Lower lobe of right lung (tissue), 2 donors: ENCODE data around the gene MFN2. TPM values are rescaled to one million over a fixed set of nuclear protein-coding genes. Genes with fewer than 3 reads are reported as not detected.
"Not testable (repeated sequence)": the region's sequence is repeated elsewhere in the genome, so short reads cannot be mapped to it uniquely, and the experiment has no call there.

ENCODE experiments used
- ATAC-seq, 2 donors: fragments of 200-7000 bp; cut with Tn5 transposase; one replicate each; pipeline ENCODE4 v1.9.1; 2020 to 2022; ENCODE audit warnings: mild to moderate bottlenecking in 2 of 2, moderate library complexity in 2 of 2
- DNase-seq: peaks from one replicate; pipeline ENCODE4 v3.0.0-alpha.2; 2020
- H3K27ac ChIP-seq: fragments of 200-600 bp; one replicate; pipeline ENCODE4 v1.8.0; 2022
- H3K27me3 ChIP-seq: fragments of 200-600 bp; one replicate; pipeline ENCODE4 v1.8.0; 2022; ENCODE audit warnings: low read depth
- H3K36me3 ChIP-seq: fragments of 200-600 bp; one replicate; pipeline ENCODE4 v1.8.0; 2022; ENCODE audit warnings: mild to moderate bottlenecking
- H3K4me1 ChIP-seq: fragments of 200-600 bp; one replicate; pipeline ENCODE4 v1.8.0; 2022
- H3K4me3 ChIP-seq: fragments of 200-600 bp; one replicate; pipeline ENCODE4 v1.8.0; 2022; ENCODE audit warnings: mild to moderate bottlenecking
- H3K9me3 ChIP-seq: fragments of 200-600 bp; one replicate; pipeline ENCODE4 v1.8.0; 2022
- CTCF ChIP-seq: fragments of 200-600 bp; IDR thresholded peaks from one replicate; pipeline ENCODE4 v1.8.0; 2022; ENCODE audit warnings: antibody characterized with exemption, mild to moderate bottlenecking
- intact Hi-C: fragments of 100-400 bp; cut with DNase I; formaldehyde crosslinking; loops from one replicate; pipeline ENCODE4 v1.11.0; 2022
- total RNA-seq: library from RNA; stranded (reverse); fragmentation: NEBNext Ultra II Directional; extraction: Animal tissue kit (Norgen Biotek cat#: 25700); gene quantifications from one replicate; pipeline ENCODE4 v1.2.1, GENCODE V29; 2021
- donor health status: DM: no; HTN: yes; CAD: no; lungs with severe emphysema.

MFN2 gene
- total RNA-seq, 1 donor from 2014 or later, result 72.2 TPM

GRCh38 chr1:12001996-12002493, 21.8 kb downstream of the MFN2 start:
- intact Hi-C loops, result no loop called here
- Histone ChIP-seq H3K4me1 (no peaks in the 10 kb centered on the region), H3K9me3 (no peaks in the 10 kb centered on the region), H3K27me3 (no peaks in the 10 kb centered on the region), H3K27ac (no peak overlapping the region), H3K4me3 (no peak overlapping the region), H3K36me3 (peaks cover 100% of the 10 kb centered on the region)
- DNase-seq (no peak), ATAC-seq (no peak)
- TF ChIP-seq CTCF, result no peak

- no peak for DNase-seq
- no peak for TF ChIP-seq CTCF
- intact Hi-C loops, result no loop called here
- no peak for ATAC-seq
- Histone ChIP-seq H3K9me3 (no peaks in the 10 kb centered on the region), H3K27ac (no peak overlapping the region), H3K27me3 (no peaks in the 10 kb centered on the region), H3K36me3 (peaks cover 90% of the 10 kb centered on the region), H3K4me3 (no peak overlapping the region), H3K4me1 (no peaks in the 10 kb centered on the region)
Observed at GRCh38 chr1:12003762-12004161, 23.5 kb downstream of the MFN2 start.

GRCh38 chr1:12005488-12006166, 25.4 kb downstream of the MFN2 start:
- no peak for DNase-seq
- no peak for ATAC-seq

GRCh38 chr1:12006167-12006921, 26.1 kb downstream of the MFN2 start:
- peaks cover 87% of the 10 kb centered on the region for H3K36me3 ChIP-seq
- no peak for TF ChIP-seq CTCF
- no peak for DNase-seq
- H3K4me1 ChIP-seq, result no peaks in the 10 kb centered on the region
- no peak overlapping the region for H3K27ac ChIP-seq
- ATAC-seq, result peak; percentile 6 to 9
- no peak overlapping the region for H3K4me3 ChIP-seq
- intact Hi-C loops, result no loop called here
- no peaks in the 10 kb centered on the region for H3K27me3 ChIP-seq
- H3K9me3 ChIP-seq, result no peaks in the 10 kb centered on the region

More at GRCh38 chr1:12005488-12006166, 25.4 kb downstream of the MFN2 start:
- Histone ChIP-seq H3K36me3 (peaks cover 87% of the 10 kb centered on the region), H3K4me3 (no peak overlapping the region), H3K4me1 (no peaks in the 10 kb centered on the region), H3K27ac (no peak overlapping the region), H3K27me3 (no peaks in the 10 kb centered on the region), H3K9me3 (no peaks in the 10 kb centered on the region)
- intact Hi-C loops, result no loop called here
- no peak for TF ChIP-seq CTCF

- DNase-seq (no peak), ATAC-seq (peak in 1 of 2 donors; percentile 12)
- H3K4me1 ChIP-seq, result no peaks in the 10 kb centered on the region
- no peak overlapping the region for H3K4me3 ChIP-seq
- H3K27ac ChIP-seq, result no peak overlapping the region
- TF ChIP-seq CTCF, result no peak
- intact Hi-C loops, result no loop called here
- no peaks in the 10 kb centered on the region for H3K9me3 ChIP-seq
- H3K36me3 ChIP-seq, result peaks cover 87% of the 10 kb centered on the region
- no peaks in the 10 kb centered on the region for H3K27me3 ChIP-seq
Observed at GRCh38 chr1:12007204-12007603, 27.0 kb downstream of the MFN2 start.

- H3K4me3 ChIP-seq, H3K9me3 ChIP-seq, H3K4me1 ChIP-seq, ATAC-seq, H3K27ac ChIP-seq, H3K27me3 ChIP-seq, DNase-seq, intact Hi-C loops: not testable (repeated sequence)
- H3K36me3 ChIP-seq, result peaks cover 85% of the 10 kb centered on the region
Observed at GRCh38 chr1:12008355-12008754, 28.1 kb downstream of the MFN2 start.
